OCI-LY1 (cell line): ENCODE measurements around the gene PLEKHG4B.

ENCODE experiments used
- H2AFZ ChIP-seq: fragments of 200-600 bp; sonication (generic), shearing (Covaris generic); 2 replicates; pipeline ENCODE4 v1.6.0; 2014; ENCODE audit warnings: antibody characterized with exemption, mild to moderate bottlenecking, low read length
- H3F3A ChIP-seq: fragments of 200-600 bp; sonication (generic), shearing (Covaris generic); 2 replicates; pipeline ENCODE4 v1.6.0; 2014; ENCODE audit warnings: mild to moderate bottlenecking, antibody characterized with exemption, low read length, moderate library complexity; ENCODE audit not compliant: insufficient read depth
- H3K27ac ChIP-seq: fragments of 200-600 bp; sonication (generic); 2 replicates; pipeline ENCODE4 v1.5.1; 2014; ENCODE audit warnings: low read length, mixed run types, mild to moderate bottlenecking, low read depth; ENCODE audit not compliant: poor library complexity, severe bottlenecking
- H3K27me3 ChIP-seq: fragments of 200-600 bp; sonication (generic); 2 replicates; pipeline ENCODE4 v1.6.0; 2014; ENCODE audit warnings: antibody characterized with exemption, mild to moderate bottlenecking, low read length, moderate library complexity; ENCODE audit not compliant: insufficient read depth
- H3K36me3 ChIP-seq: fragments of 200-600 bp; sonication (generic); 2 replicates; pipeline ENCODE4 v1.6.1; 2014; ENCODE audit warnings: mild to moderate bottlenecking, antibody characterized with exemption, low read length, moderate library complexity, mixed read lengths; ENCODE audit not compliant: insufficient read depth
- H3K4me1 ChIP-seq: fragments of 200-600 bp; sonication (generic); 2 replicates; pipeline ENCODE4 v1.5.1; 2014; ENCODE audit warnings: mild to moderate bottlenecking, low read length, moderate library complexity; ENCODE audit not compliant: insufficient read depth, severe bottlenecking
- H3K4me2 ChIP-seq: fragments of 200-600 bp; sonication (generic), shearing (Covaris generic); 2 replicates; pipeline ENCODE4 v1.6.1; 2014; ENCODE audit warnings: low read length
- H3K4me3 ChIP-seq: fragments of 200-600 bp; sonication (generic); 2 replicates; pipeline ENCODE4 v1.5.1; 2014; ENCODE audit warnings: low read length, low read depth, mild to moderate bottlenecking, mixed read lengths; ENCODE audit not compliant: poor library complexity, severe bottlenecking
- H3K79me2 ChIP-seq: fragments of 200-600 bp; shearing (Covaris generic); 2 replicates; pipeline ENCODE4 v1.6.1; 2016; ENCODE audit warnings: mixed run types, low read length, mixed read lengths; ENCODE audit not compliant: insufficient read depth
- H3K9ac ChIP-seq: fragments of 200-600 bp; sonication (generic), shearing (Covaris generic); 2 replicates; pipeline ENCODE4 v1.6.1; 2014; ENCODE audit warnings: mild to moderate bottlenecking, low read length, mixed read lengths
- H3K9me2 ChIP-seq: fragments of 200-600 bp; sonication (generic), shearing (Covaris generic); 2 replicates; pipeline ENCODE4 v1.6.1; 2014; ENCODE audit warnings: low read depth, mild to moderate bottlenecking, low read length, mixed read lengths
- H3K9me3 ChIP-seq: fragments of 200-600 bp; shearing (Covaris generic); 2 replicates; pipeline ENCODE4 v1.6.1; 2014; ENCODE audit warnings: low read length, mixed read lengths
- H4K20me1 ChIP-seq: fragments of 200-600 bp; sonication (generic), shearing (Covaris generic); 2 replicates; pipeline ENCODE4 v1.6.0; 2016; ENCODE audit warnings: mild to moderate bottlenecking, low read length; ENCODE audit not compliant: insufficient read depth
- EZH2 ChIP-seq: fragments of 200-600 bp; sonication (generic), shearing (Covaris generic); IDR thresholded peaks from 2 replicates; pipeline ENCODE4 v1.8.0; 2017; ENCODE audit warnings: borderline replicate concordance, mixed run types, mild to moderate bottlenecking, antibody characterized with exemption, low read length, moderate library complexity, mixed read lengths
- TF ChIP-seq, protein P1 (sequence below): fragments of 200-600 bp; sonication (generic), shearing (Covaris generic); IDR thresholded peaks from 2 replicates; pipeline ENCODE4 v1.5.1; 2017; ENCODE audit warnings: mild to moderate bottlenecking, antibody characterized with exemption, low read length, moderate library complexity, mixed read lengths

Gene PLEKHG4B

GRCh38 chr5:140443-140829 lies 48.5 kb downstream of the PLEKHG4B start:
- TF ChIP-seq EZH2 = no peak
- TF ChIP-seq, protein P1, sequence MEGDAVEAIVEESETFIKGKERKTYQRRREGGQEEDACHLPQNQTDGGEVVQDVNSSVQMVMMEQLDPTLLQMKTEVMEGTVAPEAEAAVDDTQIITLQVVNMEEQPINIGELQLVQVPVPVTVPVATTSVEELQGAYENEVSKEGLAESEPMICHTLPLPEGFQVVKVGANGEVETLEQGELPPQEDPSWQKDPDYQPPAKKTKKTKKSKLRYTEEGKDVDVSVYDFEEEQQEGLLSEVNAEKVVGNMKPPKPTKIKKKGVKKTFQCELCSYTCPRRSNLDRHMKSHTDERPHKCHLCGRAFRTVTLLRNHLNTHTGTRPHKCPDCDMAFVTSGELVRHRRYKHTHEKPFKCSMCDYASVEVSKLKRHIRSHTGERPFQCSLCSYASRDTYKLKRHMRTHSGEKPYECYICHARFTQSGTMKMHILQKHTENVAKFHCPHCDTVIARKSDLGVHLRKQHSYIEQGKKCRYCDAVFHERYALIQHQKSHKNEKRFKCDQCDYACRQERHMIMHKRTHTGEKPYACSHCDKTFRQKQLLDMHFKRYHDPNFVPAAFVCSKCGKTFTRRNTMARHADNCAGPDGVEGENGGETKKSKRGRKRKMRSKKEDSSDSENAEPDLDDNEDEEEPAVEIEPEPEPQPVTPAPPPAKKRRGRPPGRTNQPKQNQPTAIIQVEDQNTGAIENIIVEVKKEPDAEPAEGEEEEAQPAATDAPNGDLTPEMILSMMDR = no peak
- H3K9me2 ChIP-seq = no peaks in the 10 kb centered on the region
- H3K36me3 ChIP-seq = no peaks in the 10 kb centered on the region
- H3K27me3 ChIP-seq = peaks cover 3% of the 10 kb centered on the region; the same call in 1 of the 2 replicates
- H3F3A ChIP-seq = no peaks in the 10 kb centered on the region
- no peak overlapping the region for H2AFZ ChIP-seq
- H3K9ac ChIP-seq = no peak overlapping the region
- no peak overlapping the region for H3K27ac ChIP-seq
- H4K20me1 ChIP-seq = no peaks in the 10 kb centered on the region
- H3K79me2 ChIP-seq = no peaks in the 10 kb centered on the region
- H3K4me2 ChIP-seq = no peak overlapping the region
- no peaks in the 10 kb centered on the region for H3K4me1 ChIP-seq
- no peaks in the 10 kb centered on the region for H3K9me3 ChIP-seq
- no peak overlapping the region for H3K4me3 ChIP-seq

- no peaks in the 10 kb centered on the region for H3K79me2 ChIP-seq
- no peaks in the 10 kb centered on the region for H3K36me3 ChIP-seq
- H3K9ac ChIP-seq = no peak overlapping the region
- no peaks in the 10 kb centered on the region for H3K4me1 ChIP-seq
- H2AFZ ChIP-seq = no peak overlapping the region
- no peak for TF ChIP-seq EZH2
- TF ChIP-seq, protein P1 = no peak
- H4K20me1 ChIP-seq = no peaks in the 10 kb centered on the region
- H3K9me3 ChIP-seq = no peaks in the 10 kb centered on the region
- H3K9me2 ChIP-seq = no peaks in the 10 kb centered on the region
- H3K27me3 ChIP-seq = peaks cover 3% of the 10 kb centered on the region; the same call in 1 of the 2 replicates
- H3K4me2 ChIP-seq = no peak overlapping the region
- H3K4me3 ChIP-seq = no peak overlapping the region
- H3F3A ChIP-seq = no peaks in the 10 kb centered on the region
- H3K27ac ChIP-seq = no peak overlapping the region
Measured at GRCh38 chr5:141211-141610, 49.2 kb downstream of the PLEKHG4B start.

DNA sequence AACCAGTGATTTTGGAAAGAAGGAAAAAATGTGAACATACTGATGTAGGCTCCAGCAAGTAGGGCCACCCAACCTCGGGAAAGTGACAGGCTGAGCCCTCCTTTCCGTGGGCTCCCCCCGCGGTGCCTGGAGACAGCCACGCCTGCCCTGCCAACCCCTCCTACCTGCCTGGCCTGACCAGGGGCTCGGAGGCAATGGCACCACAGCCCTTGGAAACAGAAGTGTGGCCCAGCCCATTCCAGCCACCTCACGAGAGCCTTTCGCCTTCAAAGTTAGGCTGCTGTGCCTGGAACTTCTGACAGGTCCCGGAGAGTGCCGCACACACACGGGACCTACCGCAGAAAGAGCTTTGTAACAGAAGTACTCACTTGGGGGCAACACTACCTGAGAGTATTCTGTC lies 49.8 kb downstream of the PLEKHG4B start:
- no peak overlapping the region for H3K4me2 ChIP-seq

More for the DNA sequence above, 49.8 kb downstream of the PLEKHG4B start:
- H3K4me1 ChIP-seq = no peaks in the 10 kb centered on the region
- H3K4me3 ChIP-seq = no peak overlapping the region
- H3K79me2 ChIP-seq = no peaks in the 10 kb centered on the region
- no peak overlapping the region for H3K27ac ChIP-seq
- H4K20me1 ChIP-seq = no peaks in the 10 kb centered on the region
- no peak overlapping the region for H3K9ac ChIP-seq
- TF ChIP-seq, protein P1 = no peak
- TF ChIP-seq EZH2 = no peak
- H3K9me3 ChIP-seq = no peaks in the 10 kb centered on the region
- peaks cover 3% of the 10 kb centered on the region; the same call in 1 of the 2 replicates for H3K27me3 ChIP-seq
- H3K36me3 ChIP-seq = no peaks in the 10 kb centered on the region
- H2AFZ ChIP-seq = no peak overlapping the region
- H3K9me2 ChIP-seq = no peaks in the 10 kb centered on the region
- no peaks in the 10 kb centered on the region for H3F3A ChIP-seq
